H1 (cell line): ENCODE data around the gene MRGPRE. TPM values are rescaled to one million over a fixed set of nuclear protein-coding genes. Genes with fewer than 3 reads are reported as not detected.

Source experiments
- ASH2L ChIP-seq: fragments of 200-600, 300-600 bp; sonication (generic); IDR thresholded peaks from one replicate; pipeline ENCODE4 v1.7.1; 2017; ENCODE audit warnings: low read length
- CHD7 ChIP-seq: fragments of 300-600 bp; sonication (generic); IDR thresholded peaks from 2 replicates; pipeline ENCODE4 v1.7.1; 2012; ENCODE audit warnings: low read length, moderate library complexity, mild to moderate bottlenecking, inconsistent platforms; ENCODE audit not compliant: insufficient replicate concordance
- E2F6 ChIP-seq: IDR thresholded peaks from 2 replicates; pipeline ENCODE4 v1.6.1; 2012; ENCODE audit warnings: inconsistent platforms
- EP300 ChIP-seq, 2 experiments: IDR thresholded peaks; 1 replicate in 1 of 2; 2 replicates in 1 of 2; pipeline ENCODE4 v1.6.1; 2011 to 2012; ENCODE audit warnings: low read depth in 2 of 2, low read length in 2 of 2, mild to moderate bottlenecking in 2 of 2, borderline replicate concordance in 1 of 2, inconsistent platforms in 1 of 2, moderate library complexity in 1 of 2
- FOSL1 ChIP-seq: IDR thresholded peaks from 2 replicates; pipeline ENCODE4 v1.6.1; 2011; ENCODE audit warnings: mild to moderate bottlenecking, low read depth, low read length, moderate library complexity; ENCODE audit not compliant: insufficient read depth
- HDAC6 ChIP-seq: IDR thresholded peaks from one replicate; pipeline ENCODE4 v1.7.1; 2012; ENCODE audit warnings: low read depth, mild to moderate bottlenecking, inconsistent platforms, low read length, moderate library complexity
- TEAD4 ChIP-seq: IDR thresholded peaks from 2 replicates; pipeline ENCODE4 v1.6.1; 2012; ENCODE audit warnings: low read depth, low read length, inconsistent platforms, mixed read lengths
- USF2 ChIP-seq: IDR thresholded peaks from 2 replicates; pipeline ENCODE4 v1.6.1; 2011; ENCODE audit warnings: low read length, improper control_type of control experiment
- polyA plus RNA-seq, 7 experiments: library from polyadenylated mRNA; depleted of rRNA in 3 of 7; stranded (reverse) in 5 of 7; unstranded in 2 of 7; fragments of >200 nt in 5 of 7; fragments of 200-250 nt in 2 of 7; gene quantifications; 1 replicate in 5 of 7; 2 replicates in 1 of 7; 4 replicates in 1 of 7; pipeline versions ENCODE4 v1.2.1 to v1.2.3, GENCODE V29; 2011 to 2013; ENCODE audit warnings: missing spikeins in 2 of 7, mixed read lengths in 2 of 7
- total RNA-seq: library from RNA; stranded (reverse); fragmentation: NEBNext Ultra II Directional; extraction: Animal tissue kit (Norgen Biotek cat#: 25700); gene quantifications from 2 replicates; pipeline ENCODE4 v1.2.1, GENCODE V29; 2021

Gene MRGPRE
- total and polyA plus RNA-seq, 2 of the 8 experiments (the other 6 are each of a cell fraction or from before 2014, with no cell fraction given) = not detected

GRCh38 chr11:3189196-3189843, 42.9 kb downstream of the MRGPRE start (continued):
- TF ChIP-seq USF2 = peak; percentile 18; the same call in 1 of the 2 replicates
- TF ChIP-seq TEAD4 = no peak
- no peak for TF ChIP-seq CHD7
- TF ChIP-seq E2F6 = peak; percentile 99
- TF ChIP-seq FOSL1 = no peak
- TF ChIP-seq ASH2L = peak; percentile 57
- no peak for TF ChIP-seq HDAC6
- TF ChIP-seq EP300 (IDR thresholded peaks at IDR 0.05; ENCODE audit: borderline replicate concordance in 1 of 2, low read depth in 2 of 2, low read length in 2 of 2) = no peak
